ENCODE results near the gene FAXDC2.

FAXDC2 gene, protein sequence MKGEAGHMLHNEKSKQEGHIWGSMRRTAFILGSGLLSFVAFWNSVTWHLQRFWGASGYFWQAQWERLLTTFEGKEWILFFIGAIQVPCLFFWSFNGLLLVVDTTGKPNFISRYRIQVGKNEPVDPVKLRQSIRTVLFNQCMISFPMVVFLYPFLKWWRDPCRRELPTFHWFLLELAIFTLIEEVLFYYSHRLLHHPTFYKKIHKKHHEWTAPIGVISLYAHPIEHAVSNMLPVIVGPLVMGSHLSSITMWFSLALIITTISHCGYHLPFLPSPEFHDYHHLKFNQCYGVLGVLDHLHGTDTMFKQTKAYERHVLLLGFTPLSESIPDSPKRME

GRCh38 chr5:154850255-154851062 lies at the start of gene FAXDC2:
Gene FAXDC2, minus strand, starts transcription at chr5:154850603. Its CDS starts 12,425 bp downstream, at chr5:154838178.
- DNase-seq (ENCODE audit: low spot score) = no peak

DNA sequence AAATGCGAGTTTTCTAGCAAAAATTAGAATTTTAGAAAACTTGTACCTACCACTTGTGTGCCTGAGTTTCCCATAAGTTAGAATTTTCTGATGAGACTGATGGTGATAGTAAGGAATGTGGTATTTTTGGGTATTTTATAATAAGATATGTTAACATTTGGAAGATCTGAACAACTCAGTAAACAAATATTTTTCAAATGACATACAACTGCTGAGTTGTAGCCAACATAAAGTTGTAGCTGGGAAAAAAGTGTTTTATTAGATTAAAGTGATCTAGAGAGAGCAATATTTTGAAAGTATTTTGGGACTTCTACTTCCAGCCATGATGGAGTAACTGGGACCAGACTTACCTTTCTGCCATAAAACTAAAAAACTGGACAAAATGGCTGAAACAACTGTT lies 49.7 kb upstream of the FAXDC2 start:
- no peak for DNase-seq (ENCODE audit: low spot score)

DNA sequence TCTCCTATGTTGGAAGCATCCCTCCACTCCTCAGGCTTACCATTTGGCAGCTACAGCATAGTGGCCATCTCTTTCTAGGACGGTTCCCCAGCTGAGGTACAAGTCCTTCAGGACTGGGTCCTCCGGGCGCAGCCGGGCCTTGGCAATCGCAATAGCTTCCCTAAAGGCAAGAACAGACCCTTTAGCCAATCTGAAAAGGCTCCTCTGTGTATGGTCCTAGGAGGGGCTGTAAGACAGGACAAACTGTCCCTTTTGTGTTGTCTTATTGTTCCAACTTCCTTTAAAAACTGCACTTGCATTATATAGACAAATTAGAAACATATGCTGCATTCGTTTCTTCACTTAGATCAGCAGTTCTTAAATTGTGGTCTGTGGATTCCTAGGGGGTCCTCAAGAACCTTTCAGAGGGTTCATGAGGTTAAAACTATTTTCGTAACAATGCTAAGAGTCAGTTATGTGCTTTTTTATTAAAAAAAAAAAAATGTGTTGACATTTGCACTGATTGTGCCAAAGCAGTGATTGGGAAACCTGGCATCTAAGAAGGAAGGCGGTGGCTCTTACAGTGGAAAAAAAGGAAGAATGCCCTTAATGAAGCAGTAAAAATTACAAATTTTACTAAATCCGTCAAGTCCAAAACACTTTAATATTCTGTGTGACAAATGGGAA lies 48.9 kb upstream of the FAXDC2 start:
- DNase-seq (ENCODE audit: low spot score) = no peak

DNA sequence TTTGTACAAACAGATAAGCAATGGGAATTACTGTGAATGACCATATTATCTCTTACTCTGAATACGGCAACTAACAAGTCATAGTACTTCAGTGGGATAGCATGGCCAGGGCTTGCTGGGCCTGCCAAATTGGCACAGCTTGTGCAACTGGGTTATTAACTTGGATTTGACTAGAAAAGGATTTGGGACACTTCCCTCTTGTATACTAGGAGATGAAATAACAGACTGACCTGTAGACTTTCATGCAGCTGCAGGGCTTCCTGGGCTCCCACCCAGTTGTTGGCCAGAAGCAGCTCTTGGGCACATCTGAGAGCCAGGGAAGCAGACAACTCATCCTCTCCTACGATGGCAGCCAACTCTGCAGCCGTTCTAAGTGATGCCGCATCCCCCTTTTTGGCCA lies 47.8 kb upstream of the FAXDC2 start:
- DNase-seq (ENCODE audit: low spot score) = no peak

DNA sequence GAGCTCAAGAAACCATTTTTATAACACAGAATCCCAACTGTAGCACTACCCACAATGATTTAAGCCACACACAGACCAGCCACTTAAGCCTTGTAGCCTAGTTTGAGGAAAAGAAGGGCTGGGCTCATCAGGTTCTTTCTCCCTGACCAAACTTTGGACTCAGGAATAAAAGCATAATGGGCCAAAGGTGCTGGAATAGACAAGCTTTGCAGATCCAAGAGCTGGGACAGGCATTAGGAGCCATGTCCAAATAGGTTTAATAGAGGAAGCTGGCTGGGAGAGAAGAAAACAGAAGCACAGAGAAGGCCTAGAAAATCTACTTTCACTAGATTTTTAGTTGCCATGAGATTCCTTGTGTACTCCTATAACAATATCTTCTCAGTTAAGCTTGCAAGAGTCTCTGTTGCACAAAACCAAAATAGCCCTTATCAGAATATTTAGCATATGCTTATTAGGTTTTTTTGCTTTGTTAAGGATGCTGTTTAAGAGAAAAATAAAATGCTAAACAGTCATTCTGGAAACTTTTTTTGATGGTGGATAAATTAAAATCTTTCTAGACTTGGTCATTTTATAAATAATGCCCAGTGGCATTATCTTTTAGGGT lies 46.3 kb upstream of the FAXDC2 start:
- DNase-seq (ENCODE audit: low spot score) = no peak

DNA sequence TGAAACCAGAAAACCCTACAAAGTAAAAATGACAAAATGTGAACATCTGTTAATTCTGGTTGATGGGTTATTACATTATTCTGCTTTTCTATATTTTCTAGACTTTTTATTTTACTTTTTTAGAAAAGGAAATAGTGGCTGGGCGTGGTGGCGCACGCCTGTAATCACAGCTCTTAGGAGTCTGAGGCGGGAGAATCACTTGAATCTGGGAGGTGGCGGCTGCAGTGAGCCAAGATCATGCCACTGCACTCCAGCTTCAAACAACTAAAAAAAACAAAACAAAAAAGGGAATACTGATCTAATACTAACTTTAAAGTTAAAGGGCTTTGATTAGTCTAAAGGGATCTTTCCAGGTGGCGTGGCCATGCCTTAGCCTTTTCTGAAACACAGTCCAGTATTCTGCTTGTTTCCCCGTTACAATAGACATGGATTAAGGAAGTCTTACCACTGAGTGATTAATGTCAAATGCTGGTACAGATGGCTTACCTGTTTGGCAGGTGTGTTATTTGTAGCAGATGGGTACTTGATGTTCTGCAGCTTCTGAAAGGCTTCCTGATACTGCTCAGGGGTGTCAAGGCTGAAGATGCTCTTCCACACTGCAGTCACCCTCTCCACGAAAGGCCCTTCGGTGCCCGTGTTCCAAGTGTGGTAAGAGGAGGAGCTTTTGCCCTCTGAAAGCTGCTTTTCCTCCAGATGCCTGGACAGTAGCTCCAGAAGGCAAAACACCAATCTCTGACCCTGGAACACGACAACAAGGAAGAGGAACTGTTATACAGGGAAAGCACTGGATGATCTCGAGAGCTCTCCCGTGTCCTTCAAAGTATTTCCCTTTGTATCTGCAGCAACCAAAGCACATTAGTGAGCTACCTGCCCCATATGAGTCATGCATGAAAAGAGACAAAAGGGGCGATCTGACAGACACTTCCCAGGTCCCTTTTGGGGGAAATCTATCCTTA lies 45.5 kb upstream of the FAXDC2 start:
- no peak for DNase-seq (ENCODE audit: low spot score)

DNA sequence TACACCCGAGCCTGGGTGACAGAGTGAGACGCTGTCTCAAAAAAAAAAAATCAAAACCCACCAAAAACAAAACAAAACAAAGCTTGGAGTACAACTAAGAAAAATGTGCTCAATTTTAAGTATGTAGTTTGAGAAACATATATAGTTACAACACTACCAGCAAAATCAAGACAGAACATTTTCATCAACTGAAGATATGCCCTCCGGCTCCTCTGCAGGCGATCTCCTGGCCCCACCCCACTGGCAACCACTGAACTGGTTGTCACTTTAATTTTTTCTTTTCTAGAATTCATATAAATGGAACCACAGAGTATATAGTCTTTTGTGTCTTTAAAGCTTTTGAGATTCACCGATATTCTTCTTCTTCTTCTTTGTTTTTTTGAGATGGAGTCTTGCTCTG lies 43.0 kb upstream of the FAXDC2 start:
- DNase-seq (ENCODE audit: low spot score) = no peak

- no peak for DNase-seq (ENCODE audit: low spot score)
These were observed 42.0 kb upstream of the FAXDC2 start for GRCh38 chr5:154892369-154892771.

DNA sequence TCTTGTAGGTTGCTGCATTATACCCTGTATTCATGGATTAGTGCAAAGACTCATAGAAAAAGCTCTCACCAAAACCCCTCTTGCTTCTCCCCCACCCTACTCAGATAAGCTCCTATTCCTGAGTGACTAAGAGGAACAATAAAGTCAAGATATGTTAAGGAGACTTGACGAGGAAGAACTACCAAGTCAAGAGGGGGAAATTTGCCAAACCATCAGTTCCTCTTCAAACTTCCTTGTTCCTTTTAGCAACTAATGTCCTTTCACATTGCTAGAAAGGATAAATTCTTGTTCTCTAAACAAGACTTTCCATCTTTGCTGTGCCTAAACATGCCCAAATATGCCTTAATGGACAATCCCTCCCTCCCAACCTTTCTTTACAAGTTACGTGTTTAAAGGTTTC lies 35.0 kb upstream of the FAXDC2 start:
- no peak for DNase-seq (ENCODE audit: low spot score)

GRCh38 chr5:154884424-154884823 lies 34.0 kb upstream of the FAXDC2 start:
- no peak for DNase-seq (ENCODE audit: low spot score)

DNA sequence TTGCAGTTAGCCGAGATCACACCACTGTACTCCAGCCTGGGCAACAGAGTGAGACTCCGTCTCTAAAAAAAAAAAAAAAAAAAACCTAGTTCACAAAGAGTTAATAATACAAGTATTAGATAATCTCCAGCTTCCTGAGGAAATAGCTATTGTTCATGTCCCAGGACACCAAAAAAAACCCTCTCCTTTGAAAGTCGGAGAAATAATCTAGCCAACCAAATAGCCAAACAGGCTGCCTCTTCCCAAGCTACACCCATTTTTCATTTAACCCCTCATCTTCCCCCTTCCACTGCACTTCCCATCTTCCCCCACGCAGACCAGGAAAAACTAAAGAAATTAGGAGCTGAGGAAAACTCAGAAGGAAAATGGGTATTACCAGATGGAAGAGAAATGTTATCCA lies 31.6 kb upstream of the FAXDC2 start:
- DNase-seq (ENCODE audit: low spot score) = no peak

- DNase-seq (ENCODE audit: low spot score) = no peak
These were observed 28.4 kb upstream of the FAXDC2 start for GRCh38 chr5:154878642-154879335.

- no peak for DNase-seq (ENCODE audit: low spot score)
These were observed 23.5 kb upstream of the FAXDC2 start for GRCh38 chr5:154873791-154874331.

- DNase-seq (ENCODE audit: low spot score) = no peak
These were observed 21.3 kb upstream of the FAXDC2 start for GRCh38 chr5:154871734-154872133.

- peak; percentile 55 for DNase-seq (ENCODE audit: low spot score)
These were observed 18.3 kb upstream of the FAXDC2 start for GRCh38 chr5:154868702-154869101.

- no peak for DNase-seq (ENCODE audit: low spot score)
These were observed 16.4 kb upstream of the FAXDC2 start for GRCh38 chr5:154866841-154867240.

GRCh38 chr5:154865466-154866184 lies 15.2 kb upstream of the FAXDC2 start:
- no peak for DNase-seq (ENCODE audit: low spot score)

- DNase-seq (ENCODE audit: low spot score) = no peak
These were observed 13.1 kb upstream of the FAXDC2 start for GRCh38 chr5:154863291-154864080.

- no peak for DNase-seq (ENCODE audit: low spot score)
These were observed 12.4 kb upstream of the FAXDC2 start for GRCh38 chr5:154862766-154863165.
